Hypothalamus (tissue), 51 donors: ENCODE measurements around the gene TEX26.

Experiments
- DNase-seq, 51 donors: peaks; one replicate each; lab custom pipeline; 2025; lab: John Stamatoyannopoulos, UW

The TEX26 gene

DNA sequence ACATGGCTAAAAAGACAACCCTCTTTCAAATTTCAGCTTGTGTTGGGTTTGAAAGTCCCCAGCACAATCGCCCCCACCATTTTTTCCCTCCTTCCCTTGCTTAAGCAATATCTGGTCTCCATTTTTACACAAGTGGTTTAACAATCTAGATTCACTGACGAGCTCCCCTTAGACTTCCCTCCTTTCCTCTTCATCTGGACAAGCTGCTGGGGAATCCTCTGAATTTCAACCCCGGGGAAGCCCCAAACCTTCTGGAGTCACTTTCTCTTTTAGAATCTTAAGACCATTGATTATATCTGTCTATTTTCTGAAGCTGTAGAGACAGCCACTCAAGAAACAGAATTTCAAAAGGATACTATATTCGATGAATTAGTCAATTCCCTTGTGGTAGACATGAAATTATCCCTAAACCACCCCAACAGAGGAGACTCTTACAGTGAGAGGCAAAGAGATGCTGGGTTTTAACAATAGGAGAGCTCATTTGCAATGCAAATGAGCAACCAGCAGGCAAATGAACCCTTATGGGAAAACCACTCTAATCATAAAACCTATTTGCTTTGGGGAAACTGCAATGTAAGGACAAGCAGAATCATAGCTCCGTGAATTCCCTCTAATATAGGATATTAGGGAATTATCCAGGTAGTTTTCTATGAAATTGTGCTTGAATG is 78.9 kb downstream of the TEX26 start:
- no peak for DNase-seq

DNA sequence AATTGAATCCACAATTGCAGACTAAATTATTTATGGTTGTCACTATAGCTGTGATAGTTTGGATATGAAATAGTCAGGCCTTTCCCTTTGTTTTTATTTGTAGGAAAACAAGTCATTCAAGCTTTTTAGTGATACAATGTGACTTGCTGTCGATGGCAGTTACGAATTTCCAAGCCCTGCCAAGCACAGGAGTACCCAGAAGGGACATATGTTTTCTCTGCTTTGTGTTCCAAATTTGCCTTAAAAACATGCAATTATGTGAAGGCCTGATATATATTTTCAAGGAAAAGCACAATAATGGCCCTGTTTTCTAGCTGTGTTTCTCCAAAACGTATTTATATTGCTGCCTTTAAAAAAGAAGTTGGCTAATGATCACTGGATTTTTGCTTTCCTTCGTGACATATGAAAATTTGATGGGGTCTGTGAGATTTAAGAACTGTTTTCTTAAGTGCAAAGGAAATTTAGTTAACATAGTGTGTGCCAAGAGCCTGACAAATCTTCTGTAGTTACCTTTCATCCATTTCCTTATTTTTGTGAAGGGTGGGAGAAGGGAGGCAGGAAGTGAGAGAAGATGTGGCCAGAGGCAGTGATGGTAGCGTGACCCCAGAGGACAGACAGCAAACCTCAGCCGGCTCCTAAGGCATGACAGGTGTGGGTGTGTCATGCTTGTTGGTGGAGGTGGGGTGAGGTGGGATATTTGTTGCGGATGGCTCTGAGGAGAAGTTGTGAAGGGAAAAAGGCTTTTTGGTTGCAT is 79.6 kb downstream of the TEX26 start:
- DNase-seq, result no peak

DNA sequence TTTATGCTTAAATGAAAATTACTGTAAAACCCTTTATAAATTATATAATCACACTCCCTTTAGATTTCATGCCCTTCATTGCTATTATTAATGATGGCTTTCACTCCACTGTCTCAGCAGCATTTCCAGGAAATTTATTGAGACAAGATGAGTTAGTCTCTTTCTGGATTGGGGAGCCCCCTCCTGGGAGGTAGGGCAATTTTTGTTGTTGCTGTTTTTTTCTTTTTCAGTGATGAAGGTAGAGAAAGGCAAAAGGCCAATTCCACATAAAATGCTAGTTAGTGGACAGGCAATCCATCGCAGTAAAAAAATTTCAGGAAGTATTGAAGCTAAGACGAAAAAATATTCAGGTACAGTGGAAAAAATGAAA is 80.2 kb downstream of the TEX26 start:
- peak in 1 of 51 donors; percentile 7 for DNase-seq

DNA sequence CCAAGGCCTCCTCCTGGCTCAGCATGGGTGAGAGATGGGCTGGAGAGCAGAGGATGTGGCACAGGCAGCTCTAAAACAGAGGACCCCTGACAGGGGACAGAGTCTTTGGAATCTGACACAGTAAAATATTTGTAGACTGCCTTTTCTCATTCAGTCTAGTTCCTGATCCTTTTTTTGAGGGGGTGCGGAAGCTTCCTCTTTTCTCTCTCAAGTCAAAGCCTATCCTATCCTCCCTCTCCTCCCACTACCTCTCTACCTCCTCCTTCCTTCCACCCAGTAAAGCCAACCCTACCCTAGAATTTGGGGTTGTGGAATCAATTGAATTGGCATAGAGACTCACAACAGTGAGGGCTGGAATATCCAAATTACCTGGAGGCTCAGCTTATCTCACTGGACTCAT is 82.0 kb downstream of the TEX26 start:
- no peak for DNase-seq

DNA sequence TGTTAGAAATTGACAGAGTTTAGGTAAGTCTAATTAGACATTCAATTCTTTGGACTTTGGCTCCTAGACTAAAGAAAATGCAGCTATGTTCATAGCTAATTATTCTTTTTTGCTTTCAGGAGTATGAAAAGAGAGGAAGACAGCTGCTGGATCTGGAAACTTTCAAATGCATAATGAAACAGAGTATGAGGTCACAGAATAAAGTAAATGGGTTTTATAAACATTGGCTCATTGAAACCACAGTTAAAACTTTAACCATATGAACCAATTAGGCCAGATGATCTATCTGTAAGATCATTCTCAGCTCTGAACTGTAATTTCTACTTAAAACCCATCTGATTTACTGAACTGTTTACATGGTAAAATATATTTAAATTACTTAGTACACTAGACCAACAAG is 82.7 kb downstream of the TEX26 start:
- no peak for DNase-seq

DNA sequence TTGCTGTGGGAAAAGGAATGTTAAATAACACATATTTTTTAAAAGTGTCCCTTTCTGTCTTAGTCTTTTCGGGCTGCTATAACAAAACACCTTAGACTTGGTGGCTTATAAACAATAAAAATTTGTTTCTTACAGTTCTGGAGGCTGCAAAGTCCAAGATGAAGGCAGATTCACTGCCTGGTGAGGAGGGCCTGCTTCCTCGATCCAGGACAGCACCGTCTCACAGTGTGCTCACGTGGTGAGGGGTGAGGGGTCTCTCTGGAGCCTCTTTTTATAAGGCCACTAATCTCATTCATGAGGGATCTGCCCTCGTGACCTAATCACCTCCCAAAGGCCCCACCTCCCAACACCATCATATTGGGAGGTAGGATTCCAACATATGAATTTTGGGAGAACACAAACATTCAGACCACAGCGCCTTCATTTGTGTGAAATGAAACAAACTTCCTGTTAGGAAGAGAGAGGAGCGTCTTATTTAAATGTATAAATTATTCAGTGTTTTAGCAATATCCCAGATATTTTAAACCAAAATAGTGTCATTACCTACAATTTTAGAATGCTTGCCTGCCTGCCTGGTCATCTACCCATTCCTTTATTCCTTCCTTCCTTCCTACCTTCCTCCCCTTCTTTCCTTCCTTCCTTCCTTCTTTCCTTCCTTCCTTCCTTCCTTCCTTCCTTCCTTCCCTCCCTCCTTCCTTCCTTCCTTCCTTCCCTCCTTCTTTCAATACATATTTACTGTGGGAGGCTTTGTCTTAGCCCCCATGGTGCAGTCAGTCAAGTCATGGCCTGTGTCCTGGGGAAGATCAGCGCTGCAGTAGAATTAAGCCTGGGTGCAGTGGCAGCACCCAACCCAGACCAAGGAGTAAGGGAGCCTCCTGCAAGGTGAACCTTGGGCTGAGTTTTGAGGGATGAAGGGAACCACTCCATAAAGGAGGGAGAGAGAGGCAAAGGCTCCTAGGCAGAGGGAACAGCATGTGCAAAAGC is 84.2 kb downstream of the TEX26 start:
- DNase-seq, result no peak

DNA sequence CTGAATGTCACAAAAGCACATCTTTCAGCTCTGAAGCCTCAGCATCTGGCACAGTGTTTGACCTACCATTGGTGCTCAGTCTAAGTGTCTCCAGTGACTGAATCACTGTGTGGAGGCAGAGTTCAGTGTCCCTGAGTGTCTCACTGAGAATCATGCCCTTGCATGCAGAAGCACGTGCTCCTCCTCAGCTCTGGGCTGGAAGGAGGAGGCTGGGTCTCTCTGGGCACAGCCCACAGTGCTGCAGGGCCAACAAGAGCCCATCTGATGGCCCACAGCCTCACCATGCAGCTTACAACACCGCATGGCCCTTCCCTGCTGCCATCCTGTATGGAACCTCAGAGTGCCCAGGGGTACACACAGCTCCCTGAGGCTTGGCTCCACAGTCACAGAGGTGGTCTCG is 86.1 kb downstream of the TEX26 start:
- DNase-seq, result no peak

DNA sequence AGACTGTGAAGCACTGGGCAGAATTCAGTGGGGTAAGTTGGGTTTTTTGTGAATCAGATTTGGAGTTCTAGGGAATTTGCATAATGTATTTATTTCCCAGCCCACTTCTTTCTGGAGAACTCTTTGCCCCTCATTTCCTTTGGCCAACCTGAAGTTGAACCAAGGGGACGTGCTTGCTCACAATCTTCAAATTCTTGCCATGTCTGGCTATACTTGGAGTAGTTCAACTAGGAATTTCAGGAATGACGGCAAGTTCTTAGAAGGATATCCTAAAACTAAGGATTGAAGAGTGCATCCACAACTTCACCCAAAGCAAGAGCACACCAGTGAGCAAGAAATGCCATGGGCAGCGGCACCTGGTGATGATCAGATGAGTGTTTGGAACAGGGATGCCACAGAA is 88.5 kb downstream of the TEX26 start:
- no peak for DNase-seq

DNA sequence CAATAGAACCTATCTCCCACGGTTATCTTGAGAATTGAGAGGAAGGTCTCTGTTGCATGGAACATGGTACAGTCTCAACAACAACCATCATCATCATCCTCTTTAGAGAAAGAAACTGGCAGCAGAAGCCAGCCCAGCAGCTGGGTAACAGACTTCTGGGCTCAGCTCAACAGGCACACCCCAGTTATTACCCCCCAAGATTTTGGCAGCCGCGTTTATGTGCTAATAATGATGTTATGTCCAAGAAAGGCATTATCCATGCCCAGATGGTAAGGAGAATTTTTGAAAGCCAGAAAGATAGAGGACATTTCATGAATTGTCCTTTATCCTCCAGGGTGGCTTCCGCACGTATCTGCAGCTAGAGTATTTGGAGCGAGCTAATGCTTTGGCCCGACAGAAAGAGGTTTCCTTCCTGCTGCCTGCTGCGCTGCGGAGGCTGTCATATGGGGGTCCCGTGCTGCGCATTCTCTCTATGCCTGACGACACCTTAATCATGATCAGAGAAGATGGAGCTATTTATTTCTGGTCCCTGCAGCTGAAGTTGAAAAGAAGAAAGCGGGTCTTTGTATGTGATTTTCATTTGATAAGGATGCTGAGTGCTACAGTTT is 89.9 kb downstream of the TEX26 start:
- DNase-seq, result peak in 1 of 51 donors; percentile 36

DNA sequence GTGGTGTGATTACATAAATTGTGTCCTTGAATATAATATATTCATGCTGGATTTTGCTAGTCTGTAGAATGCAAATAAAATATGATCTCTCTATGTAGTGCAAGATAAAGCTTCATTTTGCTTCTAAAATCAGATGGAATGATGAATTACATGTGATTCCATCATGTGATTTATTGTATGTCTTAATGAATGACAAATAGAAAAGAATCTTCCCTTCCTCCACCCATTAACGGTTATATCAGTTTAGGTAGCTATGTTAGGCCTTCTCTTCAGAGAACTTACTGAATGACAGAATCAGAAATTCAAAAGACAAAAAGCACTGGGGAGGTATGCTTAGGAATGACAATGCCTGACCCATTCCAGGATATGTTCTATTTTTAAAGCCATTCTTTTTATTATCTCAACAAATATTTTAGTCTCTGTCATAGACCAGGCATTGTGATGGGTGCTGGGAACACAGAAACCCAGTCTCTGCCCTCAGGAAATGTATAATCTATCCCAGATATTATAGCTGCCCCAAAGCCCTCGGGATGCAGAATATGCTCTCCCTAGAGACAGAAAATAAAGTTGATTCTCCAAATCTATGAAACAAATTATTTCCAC is 90.6 kb downstream of the TEX26 start:
- DNase-seq, result no peak
